Neural progenitor cell (in vitro differentiated cells): ENCODE data around the gene GLTPD2. TPM values are rescaled to one million over a fixed set of nuclear protein-coding genes. Genes with fewer than 3 reads are reported as not detected.
A peak's percentile ranks its signal among the peaks of the same experiment; 100 is the strongest.
"Not testable (repeated sequence)": the region's sequence is repeated elsewhere in the genome, so short reads cannot be mapped to it uniquely, and the experiment has no call there.

Experiments used
- DNase-seq: peaks from one replicate; pipeline ENCODE4 v3.0.0-alpha.2; 2016; ENCODE audit warnings: low spot score
- H2AFZ ChIP-seq: fragments of 200-600 bp; sonication (generic); replicated peaks from 2 replicates; pipeline ENCODE4 v1.6.1; 2016; ENCODE audit warnings: antibody characterized with exemption
- H3F3A ChIP-seq: fragments of 200-600 bp; sonication (generic); 2 replicates; pipeline ENCODE4 v1.6.1; 2016; ENCODE audit warnings: antibody characterized with exemption, low read depth
- H3K27ac ChIP-seq: fragments of 200-600 bp; sonication (generic); 2 replicates; pipeline ENCODE4 v1.5.1; 2016; ENCODE audit warnings: mild to moderate bottlenecking
- H3K27me3 ChIP-seq: fragments of 200-600 bp; sonication (generic); 2 replicates; pipeline ENCODE4 v1.6.1; 2016; ENCODE audit warnings: mild to moderate bottlenecking, moderate library complexity
- H3K36me3 ChIP-seq: fragments of 200-600 bp; sonication (generic); 2 replicates; pipeline ENCODE4 v1.5.1; 2016
- H3K4me1 ChIP-seq: fragments of 200-600 bp; sonication (generic); 2 replicates; pipeline ENCODE4 v1.6.1; 2016; ENCODE audit warnings: mixed run types
- H3K4me2 ChIP-seq: fragments of 200-600 bp; sonication (generic); 2 replicates; pipeline ENCODE4 v1.6.1; 2016
- H3K4me3 ChIP-seq: fragments of 200-600 bp; sonication (generic); 2 replicates; pipeline ENCODE4 v1.5.1; 2016
- H3K79me2 ChIP-seq: fragments of 200-600 bp; sonication (generic); 2 replicates; pipeline ENCODE4 v1.6.1; 2016; ENCODE audit warnings: low read depth
- H3K9ac ChIP-seq: fragments of 200-600 bp; sonication (generic); 2 replicates; pipeline ENCODE4 v1.6.1; 2016
- H3K9me3 ChIP-seq: fragments of 200-600 bp; sonication (generic); 2 replicates; pipeline ENCODE4 v1.5.1; 2016; ENCODE audit warnings: low read depth
- H4K20me1 ChIP-seq: fragments of 200-600 bp; sonication (generic); 2 replicates; pipeline ENCODE4 v1.6.1; 2016; ENCODE audit warnings: low read depth
- H3K27ac Mint-ChIP-seq: 3 replicates; pipeline ENCODE4 v1.8.0; 2021; ENCODE audit warnings: mixed read lengths
- H3K27me3 Mint-ChIP-seq: 2 replicates; pipeline ENCODE4 v1.8.0; 2022; ENCODE audit warnings: low read depth, mild to moderate bottlenecking, inconsistent platforms, moderate library complexity, mixed read lengths; ENCODE audit not compliant: insufficient read depth
- H3K36me3 Mint-ChIP-seq: 3 replicates; pipeline ENCODE4 v1.8.0; 2021; ENCODE audit warnings: mixed read lengths
- H3K4me1 Mint-ChIP-seq: 3 replicates; pipeline ENCODE4 v1.8.0; 2021; ENCODE audit warnings: mixed read lengths
- H3K4me3 Mint-ChIP-seq: 3 replicates; pipeline ENCODE4 v1.8.0; 2021; ENCODE audit warnings: mild to moderate bottlenecking, moderate library complexity, mixed read lengths
- H3K9me3 Mint-ChIP-seq: 3 replicates; pipeline ENCODE4 v1.8.0; 2020; ENCODE audit warnings: mixed read lengths
- CTCF ChIP-seq: fragments of 200-600 bp; sonication (generic); IDR thresholded peaks from 2 replicates; pipeline ENCODE4 v1.5.1; 2017; ENCODE audit warnings: antibody characterized with exemption, mild to moderate bottlenecking
- EZH2 ChIP-seq: fragments of 200-600 bp; sonication (generic); IDR thresholded peaks from 2 replicates; pipeline ENCODE4 v1.6.1; 2017; ENCODE audit warnings: antibody characterized with exemption, mild to moderate bottlenecking, moderate library complexity
- EZH2phosphoT487 ChIP-seq: fragments of 200-600 bp; sonication (generic); IDR thresholded peaks from 2 replicates; pipeline ENCODE4 v1.6.1; 2017; ENCODE audit warnings: antibody characterized with exemption
- total RNA-seq: library from RNA; depleted of rRNA; stranded (reverse); fragments of >200 nt; gene quantifications from 2 replicates; pipeline ENCODE4 v1.2.3, GENCODE V29; 2015; ENCODE audit warnings: low replicate concordance

GLTPD2 gene
- total RNA-seq, 1 donor from 2014 or later: not detected

- H3K4me3 ChIP-seq: no peak overlapping the region
- H3K79me2 ChIP-seq: no peaks in the 10 kb centered on the region
- peaks cover 8% of the 10 kb centered on the region for H3K36me3 Mint-ChIP-seq
- H3F3A ChIP-seq: peaks cover 6% of the 10 kb centered on the region
- no peak for DNase-seq
- no peak overlapping the region for H3K27ac Mint-ChIP-seq
- no peaks in the 10 kb centered on the region for H3K27me3 ChIP-seq
- H3K9ac ChIP-seq: no peak overlapping the region
- H3K27ac ChIP-seq: no peak overlapping the region
- no peak overlapping the region for H3K4me2 ChIP-seq
- no peak overlapping the region for H3K4me3 Mint-ChIP-seq
- H3K9me3 ChIP-seq: no peaks in the 10 kb centered on the region
- H3K27me3 Mint-ChIP-seq: no peaks in the 10 kb centered on the region
- H3K9me3 Mint-ChIP-seq: no peaks in the 10 kb centered on the region
- H3K36me3 ChIP-seq: no peaks in the 10 kb centered on the region
- H3K4me1 ChIP-seq: no peaks in the 10 kb centered on the region
- H4K20me1 ChIP-seq: no peaks in the 10 kb centered on the region
- TF ChIP-seq EZH2 (no peak), CTCF (no peak), EZH2phosphoT487 (no peak)
- no peak overlapping the region for H2AFZ ChIP-seq
- no peaks in the 10 kb centered on the region for H3K4me1 Mint-ChIP-seq
These were observed 34.1 kb downstream of the GLTPD2 start for GRCh38 chr17:4822835-4823234.

- Histone ChIP-seq H2AFZ (no peak overlapping the region), H3K36me3 (no peaks in the 10 kb centered on the region), H3F3A (peaks cover 6% of the 10 kb centered on the region), H3K4me2 (no peak overlapping the region), H3K4me3 (no peak overlapping the region), H4K20me1 (no peaks in the 10 kb centered on the region), H3K9ac (no peak overlapping the region), H3K9me3 (no peaks in the 10 kb centered on the region), H3K79me2 (no peaks in the 10 kb centered on the region), H3K4me1 (no peaks in the 10 kb centered on the region), H3K27me3 (no peaks in the 10 kb centered on the region), H3K27ac (no peak overlapping the region)
- no peak for DNase-seq
- Mint-ChIP-seq H3K4me3 (no peak overlapping the region), H3K36me3 (peaks cover 8% of the 10 kb centered on the region), H3K27me3 (no peaks in the 10 kb centered on the region), H3K27ac (no peak overlapping the region), H3K9me3 (no peaks in the 10 kb centered on the region), H3K4me1 (no peaks in the 10 kb centered on the region)
- no peak for TF ChIP-seq EZH2
- no peak for TF ChIP-seq EZH2phosphoT487
- no peak for TF ChIP-seq CTCF
These were observed 34.8 kb downstream of the GLTPD2 start for GRCh38 chr17:4823373-4824089.

DNA sequence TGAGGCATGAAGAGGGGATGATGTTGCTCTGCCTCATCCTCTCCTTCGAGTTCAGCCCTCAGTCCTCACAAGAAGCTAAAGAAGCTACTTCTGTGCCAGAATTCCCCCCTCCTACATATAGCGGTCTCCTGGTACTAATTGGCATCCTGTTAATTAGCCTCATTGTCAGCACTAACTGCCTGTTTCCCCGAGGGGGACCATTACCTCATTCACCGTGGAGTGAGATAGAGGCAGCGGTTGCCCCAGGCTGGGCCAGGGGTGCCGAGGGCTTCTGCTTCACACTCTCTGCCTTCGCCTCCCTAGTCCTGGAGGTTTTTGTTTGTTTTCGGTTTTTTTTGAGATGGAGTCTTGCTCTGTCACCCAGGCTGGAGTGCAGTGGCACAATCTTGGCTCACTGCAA, 38.6 kb downstream of the GLTPD2 start:
- Mint-ChIP-seq H3K9me3 (no peaks in the 10 kb centered on the region), H3K4me1 (peaks cover 3% of the 10 kb centered on the region), H3K36me3 (no peaks in the 10 kb centered on the region), H3K4me3 (no peak overlapping the region), H3K27me3 (peaks cover 3% of the 10 kb centered on the region), H3K27ac (no peak overlapping the region)
- peak; percentile 16 for DNase-seq
- H3K9ac ChIP-seq: no peak overlapping the region
- no peaks in the 10 kb centered on the region for H3K9me3 ChIP-seq
- no peaks in the 10 kb centered on the region for H4K20me1 ChIP-seq
- H3K4me1 ChIP-seq: no peaks in the 10 kb centered on the region
- peaks cover 6% of the 10 kb centered on the region for H3F3A ChIP-seq
- no peaks in the 10 kb centered on the region for H3K27me3 ChIP-seq
- no peaks in the 10 kb centered on the region for H3K79me2 ChIP-seq
- no peak overlapping the region for H3K4me3 ChIP-seq
- H3K27ac ChIP-seq: no peak overlapping the region
- TF ChIP-seq CTCF (no peak), EZH2 (no peak), EZH2phosphoT487 (no peak)
- H3K4me2 ChIP-seq: no peak overlapping the region
- H3K36me3 ChIP-seq: no peaks in the 10 kb centered on the region
- no peak overlapping the region for H2AFZ ChIP-seq

DNA sequence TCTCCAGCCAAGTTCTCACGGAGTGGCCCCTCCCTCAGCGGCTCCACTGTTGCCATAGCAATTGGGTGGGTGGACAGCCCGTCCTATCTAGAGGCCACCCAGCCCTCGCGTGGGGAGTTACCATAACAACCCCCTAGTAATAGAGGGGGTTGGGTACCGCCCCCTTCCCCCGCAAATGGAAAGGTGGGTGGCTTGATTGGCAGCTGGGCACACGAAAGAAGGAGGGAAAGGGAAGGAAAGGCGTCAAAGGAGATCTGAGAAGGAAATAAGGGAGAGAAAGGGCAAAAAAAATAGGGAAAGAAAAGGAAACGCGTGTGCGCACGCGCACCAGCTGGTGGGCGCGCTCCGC, 44.0 kb downstream of the GLTPD2 start:
- Histone ChIP-seq H3K79me2 (peaks cover 39% of the 10 kb centered on the region), H2AFZ (peak overlapping the region; percentile 95), H3K4me2 (peak overlapping the region; percentile 93), H3K4me3 (peak overlapping the region; percentile 90), H4K20me1 (peaks cover 29% of the 10 kb centered on the region)
- not testable (repeated sequence) for H3K9ac ChIP-seq, H3K27me3 ChIP-seq, DNase-seq, H3K9me3 Mint-ChIP-seq, H3K4me1 ChIP-seq, H3K36me3 ChIP-seq, H3F3A ChIP-seq, H3K9me3 ChIP-seq, H3K27me3 Mint-ChIP-seq, H3K27ac ChIP-seq, H3K36me3 Mint-ChIP-seq
- H3K4me1 Mint-ChIP-seq: peaks cover 22% of the 10 kb centered on the region
- peak overlapping the region; percentile 91 for H3K27ac Mint-ChIP-seq
- H3K4me3 Mint-ChIP-seq: peak overlapping the region; percentile 94
